SK-N-MC (cell line): Measurements from ENCODE around the gene CLEC7A.

ENCODE experiments used
- EZH2 ChIP-seq: fragments of 200-600 bp; sonication (generic); IDR thresholded peaks from one replicate; pipeline ENCODE4 v1.6.1; 2017; ENCODE audit warnings: antibody characterized with exemption
- POLR2AphosphoS5 ChIP-seq: IDR thresholded peaks from 2 replicates; pipeline ENCODE4 v1.6.1; 2012; ENCODE audit warnings: mild to moderate bottlenecking, low read depth, low read length, borderline replicate concordance

DNA sequence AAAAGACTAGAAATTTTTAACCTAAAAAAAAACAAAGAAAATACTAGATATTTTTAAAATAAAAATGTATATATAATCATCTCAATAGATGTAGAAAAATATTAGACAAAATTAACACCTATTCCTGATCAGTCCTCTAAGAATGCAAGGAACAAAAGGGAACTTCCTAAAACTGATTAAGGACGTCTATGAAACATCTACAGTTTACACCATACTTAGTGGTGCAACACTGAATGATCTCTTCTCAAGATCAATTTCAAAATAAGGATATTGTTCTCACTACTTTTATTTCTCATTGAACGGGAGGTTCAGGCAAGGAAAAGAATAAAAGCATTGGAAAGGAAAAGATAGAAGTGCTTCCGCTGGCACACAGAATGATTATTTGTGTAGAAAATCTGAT is 26.0 kb upstream of the CLEC7A start:
- no peak for TF ChIP-seq POLR2AphosphoS5
- no peak for TF ChIP-seq EZH2
